Aorta (tissue), 5 donors: ENCODE data around the gene IL31RA. TPM values are rescaled to one million over a fixed set of nuclear protein-coding genes. Genes with fewer than 3 reads are reported as not detected.

Source experiments
- ATAC-seq: fragments of 200-7000 bp; cut with Tn5 transposase; one replicate; pipeline ENCODE4 v1.9.1; 2022; ENCODE audit warnings: moderate library complexity; ENCODE audit not compliant: low FRiP score
- DNase-seq, 2 donors: peaks; one replicate each; pipeline ENCODE4 v3.0.0-alpha.2; 2020
- H3K27ac ChIP-seq, 2 donors: one replicate each; pipeline ENCODE4 v1.5.1; 2013; ENCODE audit warnings: low read length in 2 of 2, mild to moderate bottlenecking in 2 of 2, moderate library complexity in 2 of 2, control low read depth in 1 of 2, inconsistent platforms in 1 of 2, low read depth in 1 of 2
- H3K27me3 ChIP-seq, 2 donors: one replicate each; pipeline ENCODE4 v1.6.1; 2013; ENCODE audit warnings: control low read depth in 1 of 2, low read length in 1 of 2, mild to moderate bottlenecking in 1 of 2, moderate library complexity in 1 of 2; ENCODE audit not compliant: insufficient read depth in 2 of 2, control insufficient read depth in 1 of 2
- H3K36me3 ChIP-seq, 2 donors: one replicate each; pipeline ENCODE4 v1.6.1; 2013; ENCODE audit warnings: control low read depth in 1 of 2, low read length in 1 of 2, mild to moderate bottlenecking in 1 of 2; ENCODE audit not compliant: insufficient read depth in 2 of 2, control insufficient read depth in 1 of 2
- H3K4me1 ChIP-seq, 2 donors: one replicate each; pipeline ENCODE4 v1.6.1; 2013; ENCODE audit warnings: low read length in 2 of 2, control low read depth in 1 of 2, mild to moderate bottlenecking in 1 of 2, moderate library complexity in 1 of 2; ENCODE audit not compliant: insufficient read depth in 2 of 2, control insufficient read depth in 1 of 2
- H3K4me3 ChIP-seq, 2 donors: one replicate each; pipeline ENCODE4 v1.5.1; 2013; ENCODE audit warnings: low read length in 2 of 2, control low read depth in 1 of 2, mild to moderate bottlenecking in 1 of 2
- H3K9me3 ChIP-seq: one replicate; pipeline ENCODE4 v1.6.1; 2013; ENCODE audit warnings: mild to moderate bottlenecking, low read length; ENCODE audit not compliant: control insufficient read depth
- WGBS, 2 donors: extraction: QIAGEN DNeasy Blood & Tissue Kit; methylation state at CpG; one replicate each; pipeline ENCODE4 v1.1.7; 2013; 5-methylcytosine and 5-hydroxymethylcytosine counted together
- intact Hi-C, 2 donors: fragments of 100-400 bp; cut with DNase I; formaldehyde crosslinking; loops; one replicate each; pipeline versions ENCODE4 v1.14.2 to v1.15.0; 2022
- polyA plus RNA-seq, 2 donors: library from polyadenylated mRNA; stranded (reverse); fragments of 200-250 nt; gene quantifications; one replicate each; pipeline ENCODE4 v1.2.3, GENCODE V29; 2013
- total RNA-seq, 2 donors: library from RNA; stranded (reverse); fragmentation: NEBNext Ultra II Directional; extraction: Animal tissue kit (Norgen Biotek cat#: 25700); gene quantifications; one replicate each; pipeline ENCODE4 v1.2.1, GENCODE V29; 2021
- donor health status: healthy with polysubstance abuse.
- donor health status: Bipolar disorder and iron deficiency.
- donor health status: DM: no; HTN: no; CAD: no.
- donor health status: DM: no; HTN: no; CAD: no.
- donor health status: DM: yes; HTN: yes; CAD: no.

IL31RA gene
- total and polyA plus RNA-seq, 4 donors, result 0.36 to 3.7 (median 1.8) TPM

- DNase-seq (no peak), ATAC-seq (no peak)
- WGBS, 2 donors, result 94 to 97% methylated on average over 3 of the region's 3 CpGs
- no peaks in the 10 kb centered on the region for H3K9me3 ChIP-seq
- no peaks in the 10 kb centered on the region for H3K4me1 ChIP-seq
- H3K27me3 ChIP-seq, result no peaks in the 10 kb centered on the region
- H3K4me3 ChIP-seq, result no peak overlapping the region
- no peaks in the 10 kb centered on the region for H3K36me3 ChIP-seq
- no peak overlapping the region for H3K27ac ChIP-seq
- intact Hi-C loops, result no loop called here
Measured at GRCh38 chr5:55829956-55830355, 21.2 kb upstream of the IL31RA start.

- no peak for DNase-seq
- intact Hi-C loops, result no loop called here
- Histone ChIP-seq H3K36me3 (no peaks in the 10 kb centered on the region), H3K4me1 (no peaks in the 10 kb centered on the region), H3K9me3 (no peaks in the 10 kb centered on the region), H3K27me3 (no peaks in the 10 kb centered on the region), H3K27ac (no peak overlapping the region), H3K4me3 (no peak overlapping the region)
- 97% methylated on average over 17 of the region's 17 CpGs for whole genome bisulfite sequencing, 2 donors
- ATAC-seq, result no peak
Measured at GRCh38 chr5:55832446-55832845, 18.7 kb upstream of the IL31RA start.

- ATAC-seq, result no peak
- intact Hi-C loops, result no loop called here
- 85 to 92% methylated on average over 1 of the region's 1 CpG for WGBS, 2 donors
Measured at GRCh38 chr5:55836191-55836590, 15.0 kb upstream of the IL31RA start.

GRCh38 chr5:55841976-55842375, 9.2 kb upstream of the IL31RA start:
- ATAC-seq, result no peak

More at GRCh38 chr5:55836191-55836590, 15.0 kb upstream of the IL31RA start:
- Histone ChIP-seq H3K9me3 (no peaks in the 10 kb centered on the region), H3K27me3 (no peaks in the 10 kb centered on the region), H3K4me1 (no peaks in the 10 kb centered on the region), H3K27ac (no peak overlapping the region), H3K36me3 (no peaks in the 10 kb centered on the region), H3K4me3 (no peak overlapping the region)
- DNase-seq, result no peak

GRCh38 chr5:55847837-55848236, 3.3 kb upstream of the IL31RA start:
- WGBS, 2 donors, result 77 to 81% methylated on average over 1 of the region's 1 CpG
- Histone ChIP-seq H3K9me3 (peaks cover 2% of the 10 kb centered on the region), H3K4me1 (no peaks in the 10 kb centered on the region), H3K36me3 (no peaks in the 10 kb centered on the region), H3K4me3 (no peak overlapping the region), H3K27me3 (no peaks in the 10 kb centered on the region), H3K27ac (no peak overlapping the region)
- intact Hi-C loops, result no loop called here
- ATAC-seq, result no peak
- DNase-seq, result no peak

More at GRCh38 chr5:55841976-55842375, 9.2 kb upstream of the IL31RA start:
- H3K27ac ChIP-seq, result no peak overlapping the region
- intact Hi-C loops, result no loop called here
- WGBS, 2 donors, result 86 to 87% methylated on average over 2 of the region's 2 CpGs
- DNase-seq, result no peak
- peaks cover 2% of the 10 kb centered on the region for H3K9me3 ChIP-seq
- H3K4me3 ChIP-seq, result no peak overlapping the region
- no peaks in the 10 kb centered on the region for H3K27me3 ChIP-seq
- H3K36me3 ChIP-seq, result no peaks in the 10 kb centered on the region
- no peaks in the 10 kb centered on the region for H3K4me1 ChIP-seq

- H3K36me3 ChIP-seq, result no peaks in the 10 kb centered on the region
- H3K27me3 ChIP-seq, result no peaks in the 10 kb centered on the region
- H3K4me3 ChIP-seq, result no peak overlapping the region
- DNase-seq, result no peak
- intact Hi-C loops, result no loop called here
- H3K27ac ChIP-seq, result no peak overlapping the region
- no peaks in the 10 kb centered on the region for H3K4me1 ChIP-seq
- WGBS, 2 donors, result 66 to 68% methylated on average over 2 of the region's 2 CpGs
- H3K9me3 ChIP-seq, result peaks cover 2% of the 10 kb centered on the region
- ATAC-seq, result no peak
Measured at GRCh38 chr5:55848783-55849182, 2.4 kb upstream of the IL31RA start.

GRCh38 chr5:55851675-55851979, 470 bp downstream of the IL31RA start:
- 33 to 34% methylated on average over 2 of the region's 2 CpGs for WGBS, 2 donors
- H3K4me1 ChIP-seq, result no peaks in the 10 kb centered on the region
- ATAC-seq (no peak), DNase-seq (no peak)
- no peaks in the 10 kb centered on the region for H3K9me3 ChIP-seq
- H3K36me3 ChIP-seq, result no peaks in the 10 kb centered on the region
- no peaks in the 10 kb centered on the region for H3K27me3 ChIP-seq
- H3K4me3 ChIP-seq, result peak overlapping the region; percentile 21 to 65
- no peak overlapping the region for H3K27ac ChIP-seq
- intact Hi-C loops, result no loop called here

- no peaks in the 10 kb centered on the region for H3K4me1 ChIP-seq
- 64 to 73% methylated on average over 3 of the region's 3 CpGs for WGBS, 2 donors
- no peak overlapping the region for H3K4me3 ChIP-seq
- no peaks in the 10 kb centered on the region for H3K9me3 ChIP-seq
- DNase-seq (no peak), ATAC-seq (no peak)
- intact Hi-C loops, result no loop called here
- no peaks in the 10 kb centered on the region for H3K27me3 ChIP-seq
- no peak overlapping the region for H3K27ac ChIP-seq
- no peaks in the 10 kb centered on the region for H3K36me3 ChIP-seq
Measured at GRCh38 chr5:55852503-55852902, 1.3 kb downstream of the IL31RA start.

- H3K27ac ChIP-seq, result no peak overlapping the region
- ATAC-seq (no peak), DNase-seq (no peak)
- intact Hi-C loops, result no loop called here
- H3K4me1 ChIP-seq, result no peaks in the 10 kb centered on the region
- no peak overlapping the region for H3K4me3 ChIP-seq
- 76 to 88% methylated on average over 3 of the region's 3 CpGs for WGBS, 2 donors
- no peaks in the 10 kb centered on the region for H3K27me3 ChIP-seq
- no peaks in the 10 kb centered on the region for H3K36me3 ChIP-seq
- H3K9me3 ChIP-seq, result no peaks in the 10 kb centered on the region
Measured at GRCh38 chr5:55853041-55853670, 2.0 kb downstream of the IL31RA start.
